Gastrocnemius medialis (tissue), 4 donors: ENCODE measurements around the gene WDR6. TPM values are rescaled to one million over a fixed set of nuclear protein-coding genes. Genes with fewer than 3 reads are reported as not detected.

Source experiments
- ATAC-seq, 2 donors: fragments of 150-250 bp; one replicate each; pipeline ENCODE4 v1.9.1; 2016
- DNase-seq, 2 donors: peaks; one replicate each; pipeline ENCODE4 v3.0.0-alpha.2; 2019
- H3K27ac ChIP-seq, 4 donors: fragments of 200-600 bp; sonication (generic); 1 replicate in 1 of 4; 2 replicates in 3 of 4; pipeline ENCODE4 v1.5.1; 2016 to 2018; ENCODE audit warnings: mild to moderate bottlenecking in 2 of 4, moderate library complexity in 1 of 4
- H3K27me3 ChIP-seq, 3 donors: fragments of 200-600 bp; sonication (generic) in 2 of 3; 1 replicate in 1 of 3; 2 replicates in 2 of 3; pipeline versions ENCODE4 v1.5.1 to v1.6.0; 2016 to 2019; ENCODE audit warnings: mild to moderate bottlenecking in 1 of 3, moderate library complexity in 1 of 3
- H3K36me3 ChIP-seq, 2 donors: fragments of 200-600 bp; sonication (generic) in 1 of 2; one replicate each; pipeline ENCODE4 v1.5.1; 2017 to 2018
- H3K4me1 ChIP-seq, 2 donors: fragments of 200-600 bp; sonication (generic) in 1 of 2; one replicate each; pipeline ENCODE4 v1.5.1; 2016 to 2017; ENCODE audit warnings: mild to moderate bottlenecking in 2 of 2
- H3K4me3 ChIP-seq, 4 donors: fragments of 200-600 bp; sonication (generic) in 3 of 4; 1 replicate in 1 of 4; 2 replicates in 3 of 4; pipeline ENCODE4 v1.5.1; 2016 to 2019; ENCODE audit warnings: mild to moderate bottlenecking in 2 of 4
- H3K9me3 ChIP-seq, 3 donors: fragments of 200-600 bp; sonication (generic) in 2 of 3; 1 replicate in 1 of 3; 2 replicates in 2 of 3; pipeline ENCODE4 v1.5.1; 2016 to 2019
- CTCF ChIP-seq, 5 experiments: fragments of 450-650 bp in 3 of 5; fragments of 200-600 bp in 2 of 5; sonication (generic) in 2 of 5; IDR thresholded peaks in 4 of 5; conservative IDR thresholded peaks in 1 of 5; 1 replicate in 4 of 5; 2 replicates in 1 of 5; pipeline ENCODE4 v1.5.1; 2016 to 2019; ENCODE audit warnings: antibody characterized with exemption in 5 of 5, mild to moderate bottlenecking in 3 of 5, moderate library complexity in 3 of 5
- POLR2A ChIP-seq, 2 donors: fragments of 450-650 bp; IDR thresholded peaks; one replicate each; pipeline ENCODE4 v1.6.1; 2017; ENCODE audit warnings: antibody characterized with exemption in 2 of 2, mild to moderate bottlenecking in 2 of 2, moderate library complexity in 2 of 2
- in situ Hi-C, 4 donors: fragments of 200-750 bp; cut with MboI; loops; one replicate each; pipeline versions ENCODE4 v1.15.0 to v1.8.0; 2017; ENCODE audit warnings: low sequenced_read_pairs in 4 of 4
- intact Hi-C: fragments of 100-400 bp; cut with DNase I; formaldehyde crosslinking; loops from one replicate; pipeline ENCODE4 v1.15.1; 2023; ENCODE audit warnings: low total_unique reads
- total RNA-seq, 4 donors: library from RNA; depleted of rRNA; stranded (reverse); fragments of >200 nt; gene quantifications; one replicate each; pipeline versions ENCODE4 v1.1.0 to v1.2.3, GENCODE V29; 2016

The WDR6 gene
- total RNA-seq, 4 donors from 2014 or later, result 40.4 to 50.9 (median 45.5) TPM

- H3K36me3 ChIP-seq, result peaks cover 0 to 13% of the 10 kb centered on the region in 2 donors
- H3K4me1 ChIP-seq, result peaks cover 27 to 36% of the 10 kb centered on the region in 2 donors
- in situ Hi-C loops (no loop called here), intact Hi-C loops (no loop called here)
- ATAC-seq (no peak), DNase-seq (no peak)
- H3K27me3 ChIP-seq, result no peaks in the 10 kb centered on the region
- H3K27ac ChIP-seq, result peak overlapping the region; percentile 72 to 89 (median 84)
- no peak for TF ChIP-seq POLR2A (IDR thresholded peaks at IDR 0.05)
- TF ChIP-seq CTCF (IDR thresholded peaks at IDR 0.05 in 4 of 5, conservative IDR thresholded peaks at IDR 0.05 in 1 of 5), result no peak
- peak overlapping the region; percentile 79 to 86 (median 84) for H3K4me3 ChIP-seq
- no peaks in the 10 kb centered on the region for H3K9me3 ChIP-seq
Measured at GRCh38 chr3:48989126-48989795, 17.9 kb upstream of the WDR6 start.

GRCh38 chr3:48989796-48990635 lies 17.2 kb upstream of the WDR6 start, which contains the start of gene P4HTM:
P4HTM (plus strand) TSS chr3:48990241; CDS start chr3:48990257, 16 bp downstream.
- H3K36me3 ChIP-seq, result peaks cover 0 to 6% of the 10 kb centered on the region in 2 donors
- H3K4me3 ChIP-seq, result peak within 1 kb of the TSS; percentile 79 to 86 (median 84)
- intact Hi-C loops, result loop anchor here (1.0 to 2.0 kb wide), 3 partner anchors 17 to 103 kb away; partner anchors contain the start of genes IMPDH2 and WDR6
- H3K27ac ChIP-seq, result peak within 1 kb of the TSS; percentile 79 to 89 (median 86)
- TF ChIP-seq POLR2A (IDR thresholded peaks at IDR 0.05), result peak in 1 of 2 donors; percentile 36
- TF ChIP-seq CTCF (IDR thresholded peaks at IDR 0.05 in 4 of 5, conservative IDR thresholded peaks at IDR 0.05 in 1 of 5), result peak in 3 of 5 experiments; percentile 30 to 49 (median 42)
- no peaks in the 10 kb centered on the region for H3K9me3 ChIP-seq
- in situ Hi-C loops, result no loop called here
- no peaks in the 10 kb centered on the region for H3K27me3 ChIP-seq
- DNase-seq (peak; percentile 62 to 80), ATAC-seq (peak; percentile 82)
- peaks cover 27 to 36% of the 10 kb centered on the region in 2 donors for H3K4me1 ChIP-seq

GRCh38 chr3:48990636-48991469 lies 16.3 kb upstream of the WDR6 start:
- TF ChIP-seq CTCF (IDR thresholded peaks at IDR 0.05 in 4 of 5, conservative IDR thresholded peaks at IDR 0.05 in 1 of 5), result no peak
- no peak for TF ChIP-seq POLR2A (IDR thresholded peaks at IDR 0.05)
- no peaks in the 10 kb centered on the region for H3K36me3 ChIP-seq
- peak overlapping the region; percentile 79 to 86 (median 84) for H3K4me3 ChIP-seq
- intact Hi-C loops (loop anchor here (1.0 to 2.0 kb wide), 3 partner anchors 16 to 102 kb away; partner anchors contain the start of genes IMPDH2 and WDR6), in situ Hi-C loops (no loop called here)
- peak overlapping the region; percentile 79 to 89 (median 86) for H3K27ac ChIP-seq
- no peaks in the 10 kb centered on the region for H3K27me3 ChIP-seq
- DNase-seq (no peak), ATAC-seq (peak; percentile 44 to 46)
- H3K4me1 ChIP-seq, result peaks cover 27 to 36% of the 10 kb centered on the region in 2 donors
- H3K9me3 ChIP-seq, result no peaks in the 10 kb centered on the region

GRCh38 chr3:48991851-48992545 lies 15.2 kb upstream of the WDR6 start:
- H3K27me3 ChIP-seq, result no peaks in the 10 kb centered on the region
- no peak for TF ChIP-seq CTCF (IDR thresholded peaks at IDR 0.05 in 4 of 5, conservative IDR thresholded peaks at IDR 0.05 in 1 of 5)
- TF ChIP-seq POLR2A (IDR thresholded peaks at IDR 0.05), result no peak
- H3K4me1 ChIP-seq, result peaks cover 27 to 36% of the 10 kb centered on the region in 2 donors
- H3K27ac ChIP-seq, result peak overlapping the region; percentile 79 to 89 (median 86)
- no peaks in the 10 kb centered on the region for H3K36me3 ChIP-seq
- intact Hi-C loops, result loop anchor here (2.0 kb wide), 1 partner anchor 37 kb away; the partner anchor contains the start of gene IMPDH2
- in situ Hi-C loops, result no loop called here
- no peaks in the 10 kb centered on the region for H3K9me3 ChIP-seq
- no peak for DNase-seq
- ATAC-seq, result no peak
- H3K4me3 ChIP-seq, result peak overlapping the region in 2 of 4 donors; percentile 79 to 85
